ENCODE results near the gene ARHGAP15.
"Not testable (repeated sequence)": the region's sequence is repeated elsewhere in the genome, so short reads cannot be mapped to it uniquely, and the experiment has no call there.

ARHGAP15 gene

GRCh38 chr2:143501106-143501676, 372.0 kb downstream of the ARHGAP15 start:
- DNase-seq: no peak

- no peak for DNase-seq
Observed at GRCh38 chr2:143503280-143503679, 374.1 kb downstream of the ARHGAP15 start.

GRCh38 chr2:143504397-143504796, 375.2 kb downstream of the ARHGAP15 start:
- DNase-seq: no peak

- no peak for DNase-seq
Observed at GRCh38 chr2:143505542-143505941, 376.3 kb downstream of the ARHGAP15 start.

- DNase-seq: peak; percentile 8
Observed at GRCh38 chr2:143513081-143513480, 383.9 kb downstream of the ARHGAP15 start.

GRCh38 chr2:143514413-143514812, 385.2 kb downstream of the ARHGAP15 start:
- DNase-seq: no peak

- DNase-seq: no peak
Observed at GRCh38 chr2:143515318-143515717, 386.1 kb downstream of the ARHGAP15 start.

- no peak for DNase-seq
Observed at GRCh38 chr2:143519521-143519920, 390.3 kb downstream of the ARHGAP15 start.

GRCh38 chr2:143521396-143521795, 392.2 kb downstream of the ARHGAP15 start:
- DNase-seq: no peak

- no peak for DNase-seq
Observed at GRCh38 chr2:143522699-143523098, 393.5 kb downstream of the ARHGAP15 start.

- DNase-seq: no peak
Observed at GRCh38 chr2:143524119-143524553, 394.9 kb downstream of the ARHGAP15 start.

GRCh38 chr2:143524559-143525401, 395.6 kb downstream of the ARHGAP15 start:
- peak; percentile 31 for DNase-seq

- no peak for DNase-seq
Observed at GRCh38 chr2:143525402-143525860, 396.2 kb downstream of the ARHGAP15 start.

- DNase-seq: no peak
Observed at GRCh38 chr2:143526498-143526897, 397.3 kb downstream of the ARHGAP15 start.

- DNase-seq: no peak
Observed at GRCh38 chr2:143528021-143528420, 398.8 kb downstream of the ARHGAP15 start.

GRCh38 chr2:143529118-143529720, 400.0 kb downstream of the ARHGAP15 start:
- DNase-seq: no peak

GRCh38 chr2:143530758-143531157, 401.5 kb downstream of the ARHGAP15 start:
- no peak for DNase-seq

- DNase-seq: no peak
Observed at GRCh38 chr2:143532061-143532460, 402.8 kb downstream of the ARHGAP15 start.

- no peak for DNase-seq
Observed at GRCh38 chr2:143533846-143534245, 404.6 kb downstream of the ARHGAP15 start.

- DNase-seq: no peak
Observed at GRCh38 chr2:143535802-143536201, 406.6 kb downstream of the ARHGAP15 start.

- DNase-seq: not testable (repeated sequence)
Observed at GRCh38 chr2:143541899-143542298, 412.7 kb downstream of the ARHGAP15 start.

GRCh38 chr2:143545059-143545948, 416.1 kb downstream of the ARHGAP15 start:
- DNase-seq: no peak

- no peak for DNase-seq
Observed at GRCh38 chr2:143545949-143546255, 416.7 kb downstream of the ARHGAP15 start.
